Lung (tissue), 12 donors: Measurements from ENCODE around the gene ADORA1. TPM values are rescaled to one million over a fixed set of nuclear protein-coding genes. Genes with fewer than 3 reads are reported as not detected.

Experiments
- ATAC-seq: fragments of 200-7000 bp; cut with Tn5 transposase; one replicate; pipeline ENCODE4 v1.9.1; 2020; ENCODE audit warnings: moderate number of reproducible peaks; ENCODE audit not compliant: insufficient read depth, low FRiP score
- DNase-seq, 3 donors: peaks; one replicate each; pipeline ENCODE4 v3.0.0-alpha.2; 2013 to 2017
- H3K27ac ChIP-seq, 2 donors: one replicate each; pipeline ENCODE4 v1.5.1; 2013; ENCODE audit warnings: mild to moderate bottlenecking in 2 of 2, moderate library complexity in 2 of 2, control low read depth in 1 of 2, inconsistent platforms in 1 of 2, low read depth in 1 of 2, low read length in 1 of 2
- H3K27me3 ChIP-seq, 3 donors: one replicate each; pipeline ENCODE4 v1.5.1; 2013; ENCODE audit warnings: low read length in 2 of 3; ENCODE audit not compliant: control insufficient read depth in 3 of 3, insufficient read depth in 3 of 3
- H3K36me3 ChIP-seq, 4 donors: one replicate each; pipeline ENCODE4 v1.5.1; 2013; ENCODE audit warnings: low read length in 4 of 4, mild to moderate bottlenecking in 1 of 4, moderate library complexity in 1 of 4; ENCODE audit not compliant: control insufficient read depth in 4 of 4, insufficient read depth in 4 of 4
- H3K4me1 ChIP-seq, 5 donors: one replicate each; pipeline ENCODE4 v1.5.1; 2013; ENCODE audit warnings: low read length in 5 of 5, mild to moderate bottlenecking in 2 of 5, moderate library complexity in 1 of 5; ENCODE audit not compliant: control insufficient read depth in 5 of 5, insufficient read depth in 5 of 5
- H3K4me3 ChIP-seq: one replicate; pipeline ENCODE4 v1.5.1; 2013; ENCODE audit warnings: mild to moderate bottlenecking, control low read depth, moderate library complexity
- H3K9ac ChIP-seq, 2 donors: one replicate each; pipeline ENCODE4 v1.5.1; 2013; ENCODE audit warnings: low read length in 2 of 2, control low read depth in 1 of 2; ENCODE audit not compliant: insufficient read depth in 1 of 2
- H3K9me3 ChIP-seq, 4 donors: one replicate each; pipeline ENCODE4 v1.5.1; 2013; ENCODE audit warnings: low read length in 3 of 4, mild to moderate bottlenecking in 1 of 4, moderate library complexity in 1 of 4; ENCODE audit not compliant: control insufficient read depth in 4 of 4, insufficient read depth in 3 of 4
- WGBS, 2 donors: extraction: QIAGEN DNeasy Blood & Tissue Kit; methylation state at CpG; one replicate each; pipeline ENCODE4 v1.1.7; 2013; 5-methylcytosine and 5-hydroxymethylcytosine counted together
- polyA plus RNA-seq, 2 donors: library from polyadenylated mRNA; stranded (reverse); fragments of 200-250 nt; gene quantifications; one replicate each; pipeline ENCODE4 v1.2.1, GENCODE V29; 2013
- total RNA-seq, 2 donors: library from RNA; depleted of rRNA in 1 of 2; stranded (reverse); fragments of >200 nt in 1 of 2; gene quantifications; one replicate each; pipeline ENCODE4 v1.2.1, GENCODE V29; 2014 to 2021
- TF ChIP-seq, protein P1 (sequence below): IDR thresholded peaks from 2 replicates; pipeline ENCODE4 v1.5.1; 2012; ENCODE audit warnings: mild to moderate bottlenecking; ENCODE audit errors: control extremely low read depth, extremely low read depth
- donor health status: control.
- donor health status: control.
- donor health status: Bipolar disorder and iron deficiency.
- donor health status: healthy.
- donor health status: DM: yes; HTN: yes; CAD: no.

Gene ADORA1
- total and polyA plus RNA-seq, 4 donors: 0.57 to 2.3 (median 0.79) TPM

DNA sequence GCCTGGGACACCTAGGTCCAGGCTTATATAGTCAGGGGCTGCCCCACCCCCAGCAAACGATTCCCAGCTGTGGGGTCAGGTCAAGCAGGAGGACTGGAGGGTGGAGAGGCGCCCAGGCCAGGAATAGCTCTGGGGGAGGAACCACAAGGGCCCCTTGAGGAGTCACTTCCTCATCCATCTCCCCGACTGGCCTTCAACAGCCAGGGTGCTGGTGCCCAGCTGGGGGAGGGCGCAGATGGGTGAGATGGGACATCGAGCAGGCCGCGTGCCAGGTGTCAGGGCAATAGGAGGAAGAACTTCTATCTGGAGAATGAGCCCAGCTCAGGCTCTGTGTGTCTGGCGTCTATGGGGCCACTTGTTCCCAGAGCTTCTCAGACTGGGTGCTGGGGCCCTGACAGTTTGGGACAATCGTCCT, 48.3 kb downstream of the ADORA1 start:
- ATAC-seq: peak; percentile 70
- 47 to 51% methylated on average over 9 of the region's 9 CpGs for WGBS, 2 donors
- TF ChIP-seq, protein P1, sequence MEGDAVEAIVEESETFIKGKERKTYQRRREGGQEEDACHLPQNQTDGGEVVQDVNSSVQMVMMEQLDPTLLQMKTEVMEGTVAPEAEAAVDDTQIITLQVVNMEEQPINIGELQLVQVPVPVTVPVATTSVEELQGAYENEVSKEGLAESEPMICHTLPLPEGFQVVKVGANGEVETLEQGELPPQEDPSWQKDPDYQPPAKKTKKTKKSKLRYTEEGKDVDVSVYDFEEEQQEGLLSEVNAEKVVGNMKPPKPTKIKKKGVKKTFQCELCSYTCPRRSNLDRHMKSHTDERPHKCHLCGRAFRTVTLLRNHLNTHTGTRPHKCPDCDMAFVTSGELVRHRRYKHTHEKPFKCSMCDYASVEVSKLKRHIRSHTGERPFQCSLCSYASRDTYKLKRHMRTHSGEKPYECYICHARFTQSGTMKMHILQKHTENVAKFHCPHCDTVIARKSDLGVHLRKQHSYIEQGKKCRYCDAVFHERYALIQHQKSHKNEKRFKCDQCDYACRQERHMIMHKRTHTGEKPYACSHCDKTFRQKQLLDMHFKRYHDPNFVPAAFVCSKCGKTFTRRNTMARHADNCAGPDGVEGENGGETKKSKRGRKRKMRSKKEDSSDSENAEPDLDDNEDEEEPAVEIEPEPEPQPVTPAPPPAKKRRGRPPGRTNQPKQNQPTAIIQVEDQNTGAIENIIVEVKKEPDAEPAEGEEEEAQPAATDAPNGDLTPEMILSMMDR: no peak
- Histone ChIP-seq H3K9me3 (no peaks in the 10 kb centered on the region), H3K27me3 (no peaks in the 10 kb centered on the region), H3K27ac (no peak overlapping the region), H3K36me3 (no peaks in the 10 kb centered on the region), H3K4me3 (no peak overlapping the region), H3K4me1 (peaks cover 0 to 9% (median 2%) of the 10 kb centered on the region in 5 donors), H3K9ac (no peak overlapping the region)
- DNase-seq: no peak

DNA sequence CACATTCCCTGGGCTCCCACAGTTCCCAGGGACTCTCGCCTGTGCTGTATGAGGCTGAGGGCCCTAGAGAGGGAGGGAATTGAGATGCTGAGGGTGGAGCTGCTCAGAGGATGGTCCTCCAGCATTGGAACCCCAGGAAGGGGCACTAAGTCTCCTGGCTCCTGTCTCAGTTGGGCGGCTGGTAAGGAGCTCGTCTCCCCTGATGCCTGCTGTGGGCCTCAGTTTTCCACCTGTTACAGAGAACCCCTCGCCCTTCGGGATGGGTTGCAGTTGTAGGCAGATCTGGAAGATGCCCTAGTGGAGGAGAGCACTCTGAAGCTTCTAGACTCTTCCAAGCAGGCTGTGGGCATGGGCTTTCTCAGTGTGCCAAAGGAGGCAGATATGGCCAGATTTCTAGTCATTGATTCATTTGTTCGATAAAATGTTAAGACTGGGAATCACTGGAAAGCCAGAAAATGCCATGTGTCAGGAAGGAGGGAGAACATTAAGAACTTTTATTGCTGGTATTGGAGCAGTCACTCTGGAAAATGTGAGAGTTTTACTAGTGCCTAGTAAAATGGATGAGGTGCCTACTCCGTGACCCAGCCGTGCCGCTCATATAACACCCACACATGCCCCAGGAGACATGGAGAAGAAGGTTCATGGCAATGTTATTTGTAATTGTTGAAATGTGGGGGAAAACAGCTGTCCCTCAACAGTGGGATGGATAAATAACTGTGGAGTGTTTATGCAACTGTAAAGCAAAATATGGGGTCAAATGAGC, 48.9 kb downstream of the ADORA1 start:
- Histone ChIP-seq H3K4me3 (no peak overlapping the region), H3K27ac (no peak overlapping the region), H3K27me3 (no peaks in the 10 kb centered on the region), H3K9me3 (no peaks in the 10 kb centered on the region), H3K9ac (no peak overlapping the region), H3K4me1 (peaks cover 0 to 9% (median 2%) of the 10 kb centered on the region in 5 donors), H3K36me3 (no peaks in the 10 kb centered on the region)
- TF ChIP-seq, protein P1: no peak
- DNase-seq (no peak), ATAC-seq (no peak)
- WGBS, 2 donors: 90 to 92% methylated on average over 9 of the region's 9 CpGs

DNA sequence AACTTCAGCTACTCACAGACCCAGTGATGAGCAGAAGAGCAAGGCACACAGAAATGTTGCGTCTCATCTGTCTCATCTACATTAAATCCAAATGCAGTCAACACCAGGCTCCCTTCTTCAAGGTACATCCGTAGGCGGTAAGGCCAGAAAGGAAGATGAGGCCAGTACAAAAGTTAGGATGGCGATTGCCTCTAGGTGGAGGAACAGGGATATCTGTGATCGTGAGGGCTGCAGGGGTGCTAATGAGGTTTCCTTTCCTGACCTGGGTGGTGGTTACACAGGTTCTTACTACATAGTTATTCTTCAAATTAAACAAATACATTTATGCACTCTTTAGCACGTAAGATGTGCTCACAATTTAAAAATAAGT, 49.5 kb downstream of the ADORA1 start:
- no peaks in the 10 kb centered on the region for H3K9me3 ChIP-seq
- DNase-seq (no peak), ATAC-seq (no peak)
- TF ChIP-seq, protein P1: no peak
- H3K36me3 ChIP-seq: no peaks in the 10 kb centered on the region
- no peak overlapping the region for H3K4me3 ChIP-seq
- no peak overlapping the region for H3K27ac ChIP-seq
- 86 to 89% methylated on average over 6 of the region's 6 CpGs for WGBS, 2 donors
- H3K9ac ChIP-seq: no peak overlapping the region
- peaks cover 0 to 9% (median 2%) of the 10 kb centered on the region in 5 donors for H3K4me1 ChIP-seq
- no peaks in the 10 kb centered on the region for H3K27me3 ChIP-seq
